Daoy (cell line): Measurements from ENCODE around the gene MAP3K10. TPM values are rescaled to one million over a fixed set of nuclear protein-coding genes. Genes with fewer than 3 reads are reported as not detected.

ENCODE experiments used
- DNase-seq: peaks from one replicate; pipeline ENCODE4 v3.0.0-alpha.2; 2015; ENCODE audit warnings: low read depth
- total RNA-seq: library from RNA; depleted of rRNA; stranded (reverse); fragments of >200 nt; shearing (Covaris generic); gene quantifications from 2 replicates; pipeline ENCODE4 v1.2.3, GENCODE V29; 2014

Gene MAP3K10
- total RNA-seq, 1 experiment from 2014 or later: 10.9 TPM

GRCh38 chr19:40233811-40234389, 42.7 kb downstream of the MAP3K10 start:
- no peak for DNase-seq

GRCh38 chr19:40234429-40235237, 43.4 kb downstream of the MAP3K10 start:
- no peak for DNase-seq

- no peak for DNase-seq
Observed at GRCh38 chr19:40235238-40236025, 44.2 kb downstream of the MAP3K10 start.

GRCh38 chr19:40236026-40236355, 44.8 kb downstream of the MAP3K10 start:
- DNase-seq: no peak

- no peak for DNase-seq
Observed at GRCh38 chr19:40236366-40236765, 45.1 kb downstream of the MAP3K10 start.

- DNase-seq: no peak
Observed at GRCh38 chr19:40237791-40238190, 46.6 kb downstream of the MAP3K10 start.

- no peak for DNase-seq
Observed at GRCh38 chr19:40238775-40239174, 47.5 kb downstream of the MAP3K10 start.

GRCh38 chr19:40239415-40240226, 48.4 kb downstream of the MAP3K10 start:
- no peak for DNase-seq

GRCh38 chr19:40240332-40240731, 49.1 kb downstream of the MAP3K10 start:
- DNase-seq: no peak

- DNase-seq: no peak
Observed at GRCh38 chr19:40241125-40241808, 50.0 kb downstream of the MAP3K10 start.

- DNase-seq: no peak
Observed at GRCh38 chr19:40241809-40242384, 50.7 kb downstream of the MAP3K10 start.

GRCh38 chr19:40242480-40242879, 51.3 kb downstream of the MAP3K10 start:
- no peak for DNase-seq

GRCh38 chr19:40243181-40243580, 52.0 kb downstream of the MAP3K10 start:
- no peak for DNase-seq

GRCh38 chr19:40244579-40245317, 53.5 kb downstream of the MAP3K10 start:
- DNase-seq: no peak

- DNase-seq: no peak
Observed at GRCh38 chr19:40245506-40246128, 54.4 kb downstream of the MAP3K10 start.

GRCh38 chr19:40246292-40247073, 55.3 kb downstream of the MAP3K10 start:
- DNase-seq: no peak

- no peak for DNase-seq
Observed at GRCh38 chr19:40247178-40247577, 56.0 kb downstream of the MAP3K10 start.

GRCh38 chr19:40247735-40248262, 56.6 kb downstream of the MAP3K10 start:
- DNase-seq: no peak

GRCh38 chr19:40249201-40249600, 58.0 kb downstream of the MAP3K10 start:
- no peak for DNase-seq
